Mesenchymal stem cell (in vitro differentiated cells and primary cell): Measurements from ENCODE around the gene TSPAN11.

Experiments used
- DNase-seq: peaks from one replicate; pipeline ENCODE4 v3.0.0-alpha.2; 2013
- H2AFZ ChIP-seq: one replicate; pipeline ENCODE4 v1.6.1; 2013; ENCODE audit warnings: low read depth, mild to moderate bottlenecking, control low read depth, inconsistent platforms, low read length, moderate library complexity
- H2AK5ac ChIP-seq: 2 replicates; pipeline ENCODE4 v1.6.1; 2013; ENCODE audit warnings: low read length, moderate library complexity, mild to moderate bottlenecking, inconsistent platforms; ENCODE audit not compliant: severe bottlenecking
- H2BK120ac ChIP-seq: one replicate; pipeline ENCODE4 v1.6.1; 2013; ENCODE audit warnings: low read depth, mild to moderate bottlenecking, inconsistent platforms, low read length, moderate library complexity
- H2BK12ac ChIP-seq, 2 experiments: one replicate each; pipeline ENCODE4 v1.6.1; 2013; ENCODE audit warnings: inconsistent platforms in 2 of 2, low read length in 2 of 2, mild to moderate bottlenecking in 2 of 2, moderate library complexity in 2 of 2, control low read depth in 1 of 2
- H2BK15ac ChIP-seq: one replicate; pipeline ENCODE4 v1.6.1; 2013; ENCODE audit warnings: mild to moderate bottlenecking, low read depth, inconsistent platforms; ENCODE audit not compliant: poor library complexity, severe bottlenecking
- H2BK5ac ChIP-seq: 2 replicates; pipeline ENCODE4 v1.6.1; 2013; ENCODE audit warnings: low read depth, mild to moderate bottlenecking, low read length, control low read depth, inconsistent platforms; ENCODE audit not compliant: poor library complexity, severe bottlenecking
- H3K14ac ChIP-seq, 2 experiments: one replicate each; pipeline ENCODE4 v1.6.1; 2013; ENCODE audit warnings: inconsistent platforms in 2 of 2, low read length in 2 of 2, control low read depth in 1 of 2, mild to moderate bottlenecking in 1 of 2, moderate library complexity in 1 of 2
- H3K18ac ChIP-seq, 2 experiments: one replicate each; pipeline ENCODE4 v1.6.1; 2013; ENCODE audit warnings: inconsistent platforms in 2 of 2, low read length in 2 of 2, control low read depth in 1 of 2, low read depth in 1 of 2, mild to moderate bottlenecking in 1 of 2
- H3K23ac ChIP-seq, 2 experiments: one replicate each; pipeline ENCODE4 v1.6.1; 2013; ENCODE audit warnings: inconsistent platforms in 2 of 2, low read length in 2 of 2, mild to moderate bottlenecking in 2 of 2, moderate library complexity in 2 of 2, control low read depth in 1 of 2
- H3K27ac ChIP-seq: 2 replicates; pipeline ENCODE4 v1.5.1; 2013; ENCODE audit warnings: mild to moderate bottlenecking, moderate library complexity, low read length, control low read depth, inconsistent platforms; ENCODE audit not compliant: poor library complexity, severe bottlenecking
- H3K27me3 ChIP-seq, 2 experiments: 2 replicates each; pipeline versions ENCODE4 v1.6.1 to v1.7.0; 2013; ENCODE audit warnings: low read length in 2 of 2, mild to moderate bottlenecking in 2 of 2, moderate library complexity in 2 of 2, control low read depth in 1 of 2, inconsistent platforms in 1 of 2; ENCODE audit not compliant: control insufficient read depth in 1 of 2, insufficient read depth in 1 of 2
- H3K36me3 ChIP-seq, 2 experiments: 2 replicates each; pipeline versions ENCODE4 v1.6.1 to v1.7.0; 2013; ENCODE audit warnings: low read length in 2 of 2, control low read depth in 1 of 2, inconsistent platforms in 1 of 2, low read depth in 1 of 2, mild to moderate bottlenecking in 1 of 2; ENCODE audit not compliant: insufficient read depth in 2 of 2, control insufficient read depth in 1 of 2
- H3K4ac ChIP-seq, 2 experiments: one replicate each; pipeline ENCODE4 v1.6.1; 2013; ENCODE audit warnings: inconsistent platforms in 2 of 2, low read length in 2 of 2, mild to moderate bottlenecking in 2 of 2, moderate library complexity in 2 of 2, control low read depth in 1 of 2, low read depth in 1 of 2
- H3K4me1 ChIP-seq: 2 replicates; pipeline ENCODE4 v1.6.1; 2013; ENCODE audit warnings: low read depth, low read length, control low read depth; ENCODE audit not compliant: control insufficient read depth, insufficient read depth
- H3K4me2 ChIP-seq: 2 replicates; pipeline ENCODE4 v1.6.1; 2013; ENCODE audit warnings: low read length, mild to moderate bottlenecking, inconsistent platforms; ENCODE audit not compliant: poor library complexity, severe bottlenecking
- H3K4me3 ChIP-seq, 2 experiments: 2 replicates each; pipeline versions ENCODE4 v1.5.1 to v1.7.0; 2013; ENCODE audit warnings: low read length in 2 of 2, mild to moderate bottlenecking in 2 of 2, control low read depth in 1 of 2, low read depth in 1 of 2; ENCODE audit not compliant: insufficient read depth in 1 of 2
- H3K79me1 ChIP-seq: replicated peaks from 2 replicates; pipeline ENCODE4 v1.6.1; 2013; ENCODE audit warnings: mild to moderate bottlenecking, control low read depth, low read length, inconsistent platforms; ENCODE audit not compliant: poor library complexity, severe bottlenecking
- H3K9ac ChIP-seq: 2 replicates; pipeline ENCODE4 v1.7.0; 2013; ENCODE audit warnings: mild to moderate bottlenecking, low read length, moderate library complexity
- H3K9me3 ChIP-seq: 2 replicates; pipeline ENCODE4 v1.7.0; 2013; ENCODE audit warnings: mild to moderate bottlenecking, low read length; ENCODE audit not compliant: control insufficient read depth
- H4K8ac ChIP-seq: one replicate; pipeline ENCODE4 v1.6.1; 2013; ENCODE audit warnings: inconsistent platforms, mild to moderate bottlenecking, low read length, moderate library complexity
- H4K91ac ChIP-seq: one replicate; pipeline ENCODE4 v1.6.1; 2013; ENCODE audit warnings: mild to moderate bottlenecking, low read length, inconsistent platforms
- WGBS: methylation state at CpG from one replicate; pipeline ENCODE4 v1.1.7; 2013; ENCODE audit warnings: mixed read lengths; 5-methylcytosine and 5-hydroxymethylcytosine counted together

The TSPAN11 gene

GRCh38 chr12:30955214-30955613 lies 28.7 kb downstream of the TSPAN11 start:
- Histone ChIP-seq H2AFZ (no peak overlapping the region), H4K8ac (no peak overlapping the region), H2AK5ac (no peak overlapping the region), H2BK15ac (no peak overlapping the region), H3K4me1 (no peaks in the 10 kb centered on the region), H3K27ac (no peak overlapping the region), H3K18ac (no peak overlapping the region), H2BK120ac (no peak overlapping the region), H3K9me3 (no peaks in the 10 kb centered on the region), H4K91ac (no peak overlapping the region), H3K27me3 (peaks cover 17 to 26% of the 10 kb centered on the region in 2 experiments), H3K4me2 (no peak overlapping the region), H2BK12ac (no peak overlapping the region), H3K14ac (no peak overlapping the region), H3K23ac (no peak overlapping the region), H3K9ac (no peak overlapping the region), H3K36me3 (no peaks in the 10 kb centered on the region), H3K4me3 (no peak overlapping the region), H2BK5ac (no peak overlapping the region), H3K4ac (no peak overlapping the region), H3K79me1 (no peaks in the 10 kb centered on the region)
- no peak for DNase-seq
- 100% methylated on average over 1 of the region's 1 CpG for WGBS

- no peak overlapping the region for H3K4me3 ChIP-seq
- H4K91ac ChIP-seq: no peak overlapping the region
- no peaks in the 10 kb centered on the region for H3K9me3 ChIP-seq
- H3K4me1 ChIP-seq: no peaks in the 10 kb centered on the region
- no peak overlapping the region for H2BK5ac ChIP-seq
- H2AK5ac ChIP-seq: no peak overlapping the region
- no peak for DNase-seq
- H3K14ac ChIP-seq: no peak overlapping the region
- no peak overlapping the region for H3K9ac ChIP-seq
- H3K4ac ChIP-seq: no peak overlapping the region
- no peak overlapping the region for H2BK15ac ChIP-seq
- H2BK120ac ChIP-seq: no peak overlapping the region
- no peak overlapping the region for H3K4me2 ChIP-seq
- H3K27me3 ChIP-seq: peaks cover 42 to 47% of the 10 kb centered on the region in 2 experiments
- H3K27ac ChIP-seq: no peak overlapping the region
- H3K18ac ChIP-seq: no peak overlapping the region
- no peak overlapping the region for H2AFZ ChIP-seq
- no peak overlapping the region for H2BK12ac ChIP-seq
- H4K8ac ChIP-seq: no peak overlapping the region
- WGBS: 94% methylated on average over 16 of the region's 16 CpGs
- H3K23ac ChIP-seq: no peak overlapping the region
- H3K79me1 ChIP-seq: no peaks in the 10 kb centered on the region
- no peaks in the 10 kb centered on the region for H3K36me3 ChIP-seq
Measured at GRCh38 chr12:30959110-30959710, 32.7 kb downstream of the TSPAN11 start.

- H3K36me3 ChIP-seq: no peaks in the 10 kb centered on the region
- H2BK15ac ChIP-seq: no peak overlapping the region
- H3K14ac ChIP-seq: no peak overlapping the region
- H3K4me2 ChIP-seq: no peak overlapping the region
- H3K79me1 ChIP-seq: no peaks in the 10 kb centered on the region
- H3K9ac ChIP-seq: no peak overlapping the region
- no peak overlapping the region for H2BK5ac ChIP-seq
- H4K91ac ChIP-seq: no peak overlapping the region
- no peak overlapping the region for H3K18ac ChIP-seq
- no peak for DNase-seq
- no peak overlapping the region for H3K27ac ChIP-seq
- H3K4me3 ChIP-seq: no peak overlapping the region
- H3K27me3 ChIP-seq: peaks cover 41 to 50% of the 10 kb centered on the region in 2 experiments
- H3K4me1 ChIP-seq: no peaks in the 10 kb centered on the region
- no peak overlapping the region for H4K8ac ChIP-seq
- no peaks in the 10 kb centered on the region for H3K9me3 ChIP-seq
- H2AFZ ChIP-seq: no peak overlapping the region
- no peak overlapping the region for H2AK5ac ChIP-seq
- H2BK120ac ChIP-seq: no peak overlapping the region
- 91% methylated on average over 9 of the region's 10 CpGs for WGBS
- no peak overlapping the region for H3K4ac ChIP-seq
- H2BK12ac ChIP-seq: no peak overlapping the region
- no peak overlapping the region for H3K23ac ChIP-seq
Measured at GRCh38 chr12:30959778-30960177, 33.2 kb downstream of the TSPAN11 start.

GRCh38 chr12:30961030-30961429 lies 34.5 kb downstream of the TSPAN11 start:
- H3K79me1 ChIP-seq: no peaks in the 10 kb centered on the region
- H3K23ac ChIP-seq: no peak overlapping the region
- no peak overlapping the region for H3K4me3 ChIP-seq
- peaks cover 42 to 54% of the 10 kb centered on the region in 2 experiments for H3K27me3 ChIP-seq
- no peak overlapping the region for H2BK12ac ChIP-seq
- H4K91ac ChIP-seq: no peak overlapping the region
- no peak overlapping the region for H2BK120ac ChIP-seq
- WGBS: 80% methylated on average over 3 of the region's 3 CpGs
- H3K9me3 ChIP-seq: no peaks in the 10 kb centered on the region
- H2BK15ac ChIP-seq: no peak overlapping the region
- H4K8ac ChIP-seq: no peak overlapping the region
- H3K27ac ChIP-seq: no peak overlapping the region
- H3K18ac ChIP-seq: no peak overlapping the region
- no peak overlapping the region for H3K4ac ChIP-seq
- H3K4me1 ChIP-seq: no peaks in the 10 kb centered on the region
- H3K9ac ChIP-seq: no peak overlapping the region
- no peak for DNase-seq
- no peak overlapping the region for H2AK5ac ChIP-seq
- H2BK5ac ChIP-seq: no peak overlapping the region
- H3K4me2 ChIP-seq: no peak overlapping the region
- H3K14ac ChIP-seq: no peak overlapping the region
- no peak overlapping the region for H2AFZ ChIP-seq
- no peaks in the 10 kb centered on the region for H3K36me3 ChIP-seq
